ENCODE data around the gene HGS. TPM values are rescaled to one million over a fixed set of nuclear protein-coding genes. Genes with fewer than 3 reads are reported as not detected.

HGS gene
- total and polyA plus RNA-seq, 2 of the 13 experiments (the other 11 are each of a cell fraction or from before 2014, with no cell fraction given), result 73.3 to 78.1 TPM

DNA sequence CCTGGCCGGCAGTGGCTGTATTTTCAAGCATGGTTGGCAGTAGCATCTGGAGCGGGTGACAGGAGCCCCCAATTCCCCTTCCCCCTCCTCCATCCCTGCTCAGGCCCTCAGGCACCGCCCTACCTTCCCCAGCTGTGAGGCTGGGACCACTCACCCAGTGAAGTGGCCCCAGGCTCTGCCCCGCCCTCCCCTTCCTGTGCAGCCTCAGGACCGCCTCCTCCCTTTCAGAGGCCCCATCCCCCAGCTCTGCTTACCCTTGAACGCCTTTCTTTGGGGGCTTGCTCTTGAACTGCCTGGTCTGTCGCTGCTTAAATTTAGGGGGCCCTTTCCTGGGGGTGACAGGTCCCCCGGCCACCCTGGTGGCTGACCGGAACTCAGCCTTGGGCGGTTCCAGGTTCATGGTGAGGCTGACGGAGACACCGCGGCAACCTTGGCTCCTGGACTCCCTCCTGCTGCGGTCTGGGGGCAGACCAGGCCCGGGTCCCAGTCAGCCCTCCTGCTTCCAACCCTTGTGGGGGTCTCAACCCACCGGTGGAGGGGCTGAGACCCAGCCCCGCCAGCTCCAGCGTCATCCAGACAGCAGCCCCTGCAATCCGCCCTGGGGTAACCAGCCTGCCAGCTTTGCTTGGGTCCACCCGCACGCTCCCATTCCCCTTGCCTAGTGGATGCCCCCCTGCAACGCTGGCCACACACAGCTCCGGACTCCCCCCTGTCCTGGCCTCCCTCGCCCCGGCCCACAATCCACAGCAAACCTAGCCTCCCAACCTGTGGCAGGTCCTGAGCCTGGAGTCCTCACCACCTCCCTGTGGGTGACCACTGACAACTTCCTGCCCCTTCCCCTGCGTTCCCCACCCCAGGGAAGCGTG, 30.7 kb upstream of the HGS start (continued):
- TF ChIP-seq PBX3 (CRISPR knock-in tag; IDR thresholded peaks at IDR 0.05; ENCODE audit: borderline replicate concordance) (no peak), NR2F1 (CRISPR knock-in tag; IDR thresholded peaks at IDR 0.05) (no peak), NBN (conservative IDR thresholded peaks at IDR 0.05) (no peak), HINFP (CRISPR knock-in tag; IDR thresholded peaks at IDR 0.05; ENCODE audit: low read depth) (no peak), NAIF1 (CRISPR knock-in tag; IDR thresholded peaks at IDR 0.05; ENCODE audit: borderline replicate concordance) (no peak), MXI1 (IDR thresholded peaks at IDR 0.05; ENCODE audit: borderline replicate concordance, low read depth, low read length) (no peak), BORCS8-MEF2B (CRISPR knock-in tag; IDR thresholded peaks at IDR 0.05) (no peak), ZNF230 (CRISPR knock-in tag; IDR thresholded peaks at IDR 0.05) (no peak), PCBP2 (optimal IDR thresholded peaks at IDR 0.05; ENCODE audit: low read depth, low read length, poor library complexity, severe bottlenecking) (no peak), THAP11 (CRISPR knock-in tag; IDR thresholded peaks at IDR 0.05) (no peak), PRPF4 (IDR thresholded peaks at IDR 0.05; ENCODE audit: low read depth, low read length, poor library complexity, severe bottlenecking) (no peak), GPN1 (CRISPR knock-in tag; IDR thresholded peaks at IDR 0.05; ENCODE audit: borderline replicate concordance) (no peak), MAFK (conservative IDR thresholded peaks at IDR 0.05 in 1 of 2, IDR thresholded peaks at IDR 0.05 in 1 of 2; ENCODE audit: low read length in 2 of 2) (no peak), ZNF737 (CRISPR knock-in tag; IDR thresholded peaks at IDR 0.05; ENCODE audit: borderline replicate concordance) (no peak), GABPA (IDR thresholded peaks at IDR 0.05; ENCODE audit: low read depth, low read length) (peak; percentile 21; the same call in 1 of the 2 replicates), GABPA (CRISPR knock-in tag; IDR thresholded peaks at IDR 0.05; ENCODE audit: low read depth) (no peak), ZNF292 (CRISPR knock-in tag; IDR thresholded peaks at IDR 0.05; ENCODE audit: borderline replicate concordance, low read depth) (no peak), NFYB (CRISPR knock-in tag; IDR thresholded peaks at IDR 0.05) (no peak)
- TF ChIP-seq, protein P1, sequence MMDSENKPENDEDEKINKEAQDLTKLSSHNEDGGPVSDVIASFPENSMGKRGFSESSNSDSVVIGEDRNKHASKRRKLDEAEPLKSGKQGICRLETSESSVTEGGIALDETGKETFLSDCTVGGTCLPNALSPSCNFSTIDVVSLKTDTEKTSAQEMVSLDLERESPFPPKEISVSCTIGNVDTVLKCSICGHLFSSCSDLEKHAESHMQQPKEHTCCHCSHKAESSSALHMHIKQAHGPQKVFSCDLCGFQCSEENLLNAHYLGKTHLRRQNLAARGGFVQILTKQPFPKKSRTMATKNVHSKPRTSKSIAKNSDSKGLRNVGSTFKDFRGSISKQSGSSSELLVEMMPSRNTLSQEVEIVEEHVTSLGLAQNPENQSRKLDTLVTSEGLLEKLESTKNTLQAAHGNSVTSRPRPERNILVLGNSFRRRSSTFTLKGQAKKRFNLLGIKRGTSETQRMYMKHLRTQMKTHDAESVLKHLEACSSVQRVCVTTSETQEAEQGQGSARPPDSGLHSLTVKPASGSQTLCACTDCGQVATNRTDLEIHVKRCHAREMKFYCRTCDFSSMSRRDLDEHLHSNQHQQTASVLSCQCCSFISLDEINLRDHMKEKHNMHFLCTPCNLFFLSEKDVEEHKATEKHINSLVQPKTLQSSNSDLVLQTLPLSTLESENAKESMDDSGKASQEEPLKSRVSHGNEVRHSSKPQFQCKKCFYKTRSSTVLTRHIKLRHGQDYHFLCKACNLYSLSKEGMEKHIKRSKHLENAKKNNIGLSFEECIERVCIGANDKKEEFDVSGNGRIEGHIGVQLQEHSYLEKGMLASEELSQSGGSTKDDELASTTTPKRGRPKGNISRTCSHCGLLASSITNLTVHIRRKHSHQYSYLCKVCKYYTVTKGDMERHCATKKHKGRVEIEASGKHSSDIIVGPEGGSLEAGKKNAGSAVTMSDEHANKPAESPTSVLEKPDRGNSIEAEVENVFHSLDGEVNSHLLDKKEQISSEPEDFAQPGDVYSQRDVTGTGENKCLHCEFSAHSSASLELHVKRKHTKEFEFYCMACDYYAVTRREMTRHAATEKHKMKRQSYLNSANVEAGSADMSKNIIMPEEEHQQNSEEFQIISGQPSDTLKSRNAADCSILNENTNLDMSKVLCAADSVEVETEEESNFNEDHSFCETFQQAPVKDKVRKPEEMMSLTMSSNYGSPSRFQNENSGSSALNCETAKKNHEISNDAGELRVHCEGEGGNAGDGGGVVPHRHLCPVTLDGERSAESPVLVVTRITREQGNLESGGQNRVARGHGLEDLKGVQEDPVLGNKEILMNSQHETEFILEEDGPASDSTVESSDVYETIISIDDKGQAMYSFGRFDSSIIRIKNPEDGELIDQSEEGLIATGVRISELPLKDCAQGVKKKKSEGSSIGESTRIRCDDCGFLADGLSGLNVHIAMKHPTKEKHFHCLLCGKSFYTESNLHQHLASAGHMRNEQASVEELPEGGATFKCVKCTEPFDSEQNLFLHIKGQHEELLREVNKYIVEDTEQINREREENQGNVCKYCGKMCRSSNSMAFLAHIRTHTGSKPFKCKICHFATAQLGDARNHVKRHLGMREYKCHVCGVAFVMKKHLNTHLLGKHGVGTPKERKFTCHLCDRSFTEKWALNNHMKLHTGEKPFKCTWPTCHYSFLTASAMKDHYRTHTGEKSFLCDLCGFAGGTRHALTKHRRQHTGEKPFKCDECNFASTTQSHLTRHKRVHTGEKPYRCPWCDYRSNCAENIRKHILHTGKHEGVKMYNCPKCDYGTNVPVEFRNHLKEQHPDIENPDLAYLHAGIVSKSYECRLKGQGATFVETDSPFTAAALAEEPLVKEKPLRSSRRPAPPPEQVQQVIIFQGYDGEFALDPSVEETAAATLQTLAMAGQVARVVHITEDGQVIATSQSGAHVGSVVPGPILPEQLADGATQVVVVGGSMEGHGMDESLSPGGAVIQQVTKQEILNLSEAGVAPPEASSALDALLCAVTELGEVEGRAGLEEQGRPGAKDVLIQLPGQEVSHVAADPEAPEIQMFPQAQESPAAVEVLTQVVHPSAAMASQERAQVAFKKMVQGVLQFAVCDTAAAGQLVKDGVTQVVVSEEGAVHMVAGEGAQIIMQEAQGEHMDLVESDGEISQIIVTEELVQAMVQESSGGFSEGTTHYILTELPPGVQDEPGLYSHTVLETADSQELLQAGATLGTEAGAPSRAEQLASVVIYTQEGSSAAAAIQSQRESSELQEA (CRISPR knock-in tag; IDR thresholded peaks at IDR 0.05; ENCODE audit: not compliant biosample characterization), result no peak
